Smooth muscle cell (in vitro differentiated cells): ENCODE data around the gene ZDHHC1. TPM values are rescaled to one million over a fixed set of nuclear protein-coding genes. Genes with fewer than 3 reads are reported as not detected.
A peak's percentile ranks its signal among the peaks of the same experiment; 100 is the strongest.

Source experiments
- DNase-seq: peaks from one replicate; lab custom pipeline; 2025; ENCODE audit not compliant: unreplicated experiment; lab: John Stamatoyannopoulos, UW
- H2AFZ ChIP-seq: fragments of 200-600 bp; sonication (generic); 2 replicates; pipeline ENCODE4 v1.6.0; 2016; ENCODE audit warnings: antibody characterized with exemption, low read depth, mild to moderate bottlenecking
- H3F3A ChIP-seq: fragments of 200-600 bp; sonication (generic); 2 replicates; pipeline ENCODE4 v1.6.0; 2017; ENCODE audit warnings: antibody characterized with exemption, low read depth
- H3K27ac ChIP-seq: fragments of 200-600 bp; sonication (generic); 2 replicates; pipeline ENCODE4 v1.5.1; 2016; ENCODE audit warnings: low read depth, mild to moderate bottlenecking
- H3K27me3 ChIP-seq: fragments of 200-600 bp; sonication (generic); 2 replicates; pipeline ENCODE4 v1.6.1; 2016; ENCODE audit warnings: low read depth, mild to moderate bottlenecking
- H3K36me3 ChIP-seq: fragments of 200-600 bp; sonication (generic); 2 replicates; pipeline ENCODE4 v1.5.1; 2016; ENCODE audit warnings: low read depth
- H3K4me1 ChIP-seq: fragments of 200-600 bp; sonication (generic); 2 replicates; pipeline ENCODE4 v1.5.1; 2016; ENCODE audit warnings: low read depth
- H3K4me2 ChIP-seq: fragments of 200-600 bp; sonication (generic); 2 replicates; pipeline ENCODE4 v1.6.0; 2016; ENCODE audit warnings: mild to moderate bottlenecking
- H3K4me3 ChIP-seq: fragments of 200-600 bp; sonication (generic); 2 replicates; pipeline ENCODE4 v1.5.1; 2016; ENCODE audit warnings: mild to moderate bottlenecking
- H3K79me2 ChIP-seq: fragments of 200-600 bp; sonication (generic); 2 replicates; pipeline ENCODE4 v1.6.0; 2016; ENCODE audit warnings: low read depth, mild to moderate bottlenecking
- H3K9ac ChIP-seq: fragments of 200-600 bp; sonication (generic); 2 replicates; pipeline ENCODE4 v1.6.0; 2016; ENCODE audit warnings: low read depth
- H3K9me3 ChIP-seq: fragments of 200-600 bp; sonication (generic); replicated peaks from 2 replicates; pipeline ENCODE4 v1.5.1; 2016; ENCODE audit warnings: low read depth
- H4K20me1 ChIP-seq: fragments of 200-600 bp; sonication (generic); 2 replicates; pipeline ENCODE4 v1.6.0; 2016; ENCODE audit warnings: low read depth
- CTCF ChIP-seq: fragments of 200-600 bp; sonication (generic); IDR thresholded peaks from 2 replicates; pipeline ENCODE4 v1.5.1; 2017; ENCODE audit warnings: borderline replicate concordance, mild to moderate bottlenecking, antibody characterized with exemption; ENCODE audit not compliant: insufficient read depth, poor library complexity, severe bottlenecking
- WGBS: methylation state at CpG from one replicate; pipeline ENCODE4 v1.1.7; 2016; ENCODE audit warnings: low lambda C conversion rate; 5-methylcytosine and 5-hydroxymethylcytosine counted together
- polyA plus RNA-seq: library from polyadenylated mRNA; unstranded; fragments of >200 nt; fragmentation: Nextera tagmentation; extraction: Ambion mirVana; gene quantifications from 2 replicates; pipeline ENCODE4 v1.2.1, GENCODE V29; 2016
- total RNA-seq: library from RNA; depleted of rRNA; stranded (reverse); fragments of >200 nt; gene quantifications from 2 replicates; pipeline ENCODE4 v1.2.3, GENCODE V29; 2014

The ZDHHC1 gene
- total and polyA plus RNA-seq, 2 experiments from 2014 or later = 7.9 to 15.7 TPM

DNA sequence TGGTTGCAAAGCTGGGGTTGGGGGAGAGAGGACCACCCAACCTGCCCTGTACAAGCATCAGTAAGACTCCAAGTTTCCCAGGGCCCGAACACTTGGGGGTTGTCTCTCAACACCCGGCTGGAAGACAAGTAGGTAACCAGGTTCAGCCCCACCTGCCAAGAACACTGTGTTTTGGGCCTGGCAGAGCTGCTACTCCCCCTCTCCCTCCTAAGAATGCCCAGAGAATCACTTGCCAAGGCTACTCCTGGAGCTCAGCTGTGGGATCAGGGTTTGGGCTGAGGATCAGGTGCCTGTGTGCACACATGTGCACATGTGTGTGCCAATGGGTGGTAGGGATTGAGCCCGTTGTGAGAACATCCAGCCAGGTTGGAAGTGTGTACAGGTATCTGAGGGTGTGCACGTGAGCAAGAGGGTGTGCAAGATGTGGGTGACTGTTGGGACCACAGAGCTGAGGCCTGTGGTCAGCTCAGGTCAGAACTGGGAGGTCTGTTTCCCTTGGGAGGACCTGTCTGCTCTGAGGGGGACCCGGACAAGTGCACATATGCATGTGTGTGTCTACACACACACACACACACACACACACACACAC lies 16.9 kb upstream of the ZDHHC1 start:
- H3K9ac ChIP-seq = no peak overlapping the region
- no peak for TF ChIP-seq CTCF
- H3K27me3 ChIP-seq = peaks cover 43% of the 10 kb centered on the region
- no peaks in the 10 kb centered on the region for H3K36me3 ChIP-seq
- DNase-seq = no peak
- H3K27ac ChIP-seq = no peak overlapping the region
- no peaks in the 10 kb centered on the region for H3F3A ChIP-seq
- H3K4me2 ChIP-seq = no peak overlapping the region
- H2AFZ ChIP-seq = no peak overlapping the region
- no peaks in the 10 kb centered on the region for H3K9me3 ChIP-seq
- 90% methylated on average over 4 of the region's 5 CpGs for WGBS
- no peak overlapping the region for H3K4me3 ChIP-seq
- peaks cover 10% of the 10 kb centered on the region for H3K4me1 ChIP-seq
- H3K79me2 ChIP-seq = no peaks in the 10 kb centered on the region
- H4K20me1 ChIP-seq = peaks cover 4% of the 10 kb centered on the region

DNA sequence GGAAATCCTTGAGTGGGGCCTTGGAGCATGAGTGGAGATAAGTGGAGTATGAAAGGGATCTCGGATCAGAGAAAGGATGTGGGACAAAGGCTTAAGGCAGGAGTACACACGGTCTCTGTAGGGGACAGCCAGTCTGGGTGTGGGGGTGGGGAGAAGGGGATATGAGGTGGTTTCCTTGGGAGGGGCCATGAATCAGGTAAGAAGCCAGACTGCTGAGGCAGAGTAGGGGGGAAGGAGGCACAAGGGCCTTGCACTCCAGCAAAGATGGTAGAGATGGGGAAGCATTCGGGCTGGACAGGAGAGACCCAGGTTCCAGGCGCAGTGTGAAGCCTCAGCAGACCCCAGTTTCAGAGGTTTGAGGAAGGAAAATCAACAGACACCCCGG lies 16.2 kb upstream of the ZDHHC1 start:
- no peak for TF ChIP-seq CTCF
- 69% methylated on average over 5 of the region's 5 CpGs for WGBS
- H3K27ac ChIP-seq = no peak overlapping the region
- no peaks in the 10 kb centered on the region for H3K9me3 ChIP-seq
- H3K79me2 ChIP-seq = no peaks in the 10 kb centered on the region
- H3K36me3 ChIP-seq = no peaks in the 10 kb centered on the region
- peaks cover 43% of the 10 kb centered on the region for H3K27me3 ChIP-seq
- no peaks in the 10 kb centered on the region for H3F3A ChIP-seq
- peaks cover 10% of the 10 kb centered on the region for H3K4me1 ChIP-seq
- DNase-seq = no peak
- H3K4me3 ChIP-seq = no peak overlapping the region
- peaks cover 4% of the 10 kb centered on the region for H4K20me1 ChIP-seq
- H2AFZ ChIP-seq = no peak overlapping the region
- H3K4me2 ChIP-seq = no peak overlapping the region
- no peak overlapping the region for H3K9ac ChIP-seq

DNA sequence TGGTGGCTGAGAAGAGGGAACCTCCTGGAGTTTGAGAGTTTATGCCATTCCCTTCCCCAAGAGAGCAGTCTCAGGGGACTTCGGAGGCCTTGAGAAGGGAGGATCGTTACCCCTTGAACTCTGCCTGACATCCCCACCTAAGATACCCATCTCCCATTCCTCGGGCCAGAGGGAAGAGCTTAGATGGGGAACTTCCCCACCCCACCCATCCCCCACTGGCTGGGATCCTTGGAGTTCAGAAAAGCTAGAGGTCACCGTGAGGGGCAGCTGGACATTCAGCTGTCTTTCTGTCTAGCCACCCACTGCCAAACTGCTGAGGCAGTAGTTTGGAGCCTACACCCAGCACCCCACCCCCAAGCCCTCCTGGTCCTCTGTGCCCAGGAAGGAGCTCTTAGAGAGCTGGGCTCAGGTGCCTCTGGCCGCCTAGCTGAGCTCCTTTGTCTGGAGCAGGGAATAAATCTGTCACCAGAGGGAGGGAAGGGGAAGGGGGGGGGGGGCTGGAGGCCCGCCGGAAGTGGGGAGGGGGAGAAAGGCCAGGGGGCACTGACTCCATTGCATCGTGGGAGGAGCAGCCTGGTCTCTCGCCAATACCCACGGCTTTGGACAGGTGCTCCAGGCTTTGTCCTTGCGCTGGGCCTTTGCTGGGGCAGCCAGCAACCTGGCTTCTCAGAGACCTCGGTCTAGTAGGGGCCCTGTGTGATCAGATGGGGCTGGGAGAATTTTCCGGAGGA lies 15.7 kb upstream of the ZDHHC1 start:
- Histone ChIP-seq H3K9me3 (no peaks in the 10 kb centered on the region), H3K4me1 (peaks cover 10% of the 10 kb centered on the region), H3K9ac (no peak overlapping the region), H4K20me1 (peaks cover under 1% of the 10 kb centered on the region), H3K27ac (no peak overlapping the region), H2AFZ (no peak overlapping the region), H3K79me2 (no peaks in the 10 kb centered on the region), H3K4me3 (peak overlapping the region; percentile 45), H3F3A (no peaks in the 10 kb centered on the region), H3K36me3 (no peaks in the 10 kb centered on the region), H3K27me3 (peaks cover 43% of the 10 kb centered on the region), H3K4me2 (peak overlapping the region; percentile 83)
- 23% methylated on average over 12 of the region's 13 CpGs for WGBS
- no peak for TF ChIP-seq CTCF
- no peak for DNase-seq
